HG03354 (cell line): Measurements from ENCODE around the gene APEH.

ENCODE experiments used
- ATAC-seq: cut with Tn5 transposase; IDR thresholded peaks from one replicate; pipeline ENCODE4 v1.9.1; 2021; ENCODE audit warnings: mild to moderate bottlenecking; ENCODE audit not compliant: unreplicated experiment, poor library complexity, severe bottlenecking

Gene APEH

DNA sequence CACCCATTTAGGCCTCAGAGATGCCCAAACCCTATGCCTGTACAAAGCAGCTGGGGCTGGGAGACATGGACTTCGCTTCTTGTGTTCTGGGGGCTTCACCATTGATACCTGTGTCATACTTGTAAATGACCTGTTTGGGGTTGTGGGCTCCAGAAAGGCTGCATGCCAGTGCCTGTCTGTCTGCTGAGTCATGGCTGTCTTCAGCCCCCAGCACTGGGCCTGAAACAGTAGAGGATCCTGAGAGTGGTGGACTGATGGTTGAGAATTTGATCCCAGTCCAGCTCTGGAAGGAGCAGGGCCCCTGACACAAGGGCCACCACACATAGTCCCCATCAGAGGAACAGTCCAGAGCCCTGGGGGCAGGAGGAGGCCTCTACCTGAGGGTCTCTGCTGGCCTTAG lies 24.6 kb upstream of the APEH start:
- ATAC-seq, result no peak

- ATAC-seq, result no peak
These were observed 24.0 kb upstream of the APEH start for GRCh38 chr3:49650177-49650576.

DNA sequence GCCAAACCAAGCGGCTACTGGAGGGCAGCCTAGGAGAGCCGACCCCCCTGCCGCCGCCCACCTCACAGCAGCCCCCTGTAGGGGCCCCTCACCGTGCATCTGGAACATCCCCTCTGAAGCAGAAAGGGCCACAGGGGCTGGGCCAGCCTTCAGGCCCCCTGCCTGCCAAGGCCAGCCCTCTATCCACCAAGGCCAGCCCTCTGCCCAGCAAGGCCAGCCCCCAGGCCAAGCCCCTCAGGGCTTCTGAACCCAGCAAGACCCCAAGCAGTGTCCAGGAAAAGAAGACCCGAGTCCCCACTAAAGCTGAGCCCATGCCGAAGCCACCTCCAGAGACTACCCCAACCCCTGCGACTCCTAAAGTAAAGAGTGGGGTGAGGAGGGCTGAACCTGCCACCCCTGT lies 23.5 kb upstream of the APEH start:
- ATAC-seq, result no peak

GRCh38 chr3:49652218-49652902 lies 21.8 kb upstream of the APEH start:
- ATAC-seq, result no peak

- ATAC-seq, result no peak
These were observed 21.2 kb upstream of the APEH start for GRCh38 chr3:49652903-49653415.

DNA sequence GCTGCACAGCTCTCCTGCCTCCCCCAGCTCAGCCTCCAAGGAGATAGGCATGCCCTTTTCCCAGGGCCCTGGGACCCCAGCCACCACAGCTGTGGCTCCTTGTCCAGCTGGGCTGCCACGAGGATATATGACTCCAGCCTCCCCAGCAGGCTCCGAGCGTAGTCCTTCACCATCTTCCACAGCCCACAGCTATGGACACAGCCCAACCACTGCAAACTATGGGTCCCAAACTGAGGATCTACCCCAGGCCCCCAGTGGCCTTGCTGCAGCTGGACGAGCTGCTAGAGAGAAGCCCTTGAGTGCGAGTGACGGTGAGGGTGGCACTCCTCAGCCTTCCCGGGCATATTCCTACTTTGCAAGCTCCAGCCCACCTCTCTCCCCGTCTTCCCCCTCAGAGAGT lies 20.5 kb upstream of the APEH start:
- no peak for ATAC-seq

DNA sequence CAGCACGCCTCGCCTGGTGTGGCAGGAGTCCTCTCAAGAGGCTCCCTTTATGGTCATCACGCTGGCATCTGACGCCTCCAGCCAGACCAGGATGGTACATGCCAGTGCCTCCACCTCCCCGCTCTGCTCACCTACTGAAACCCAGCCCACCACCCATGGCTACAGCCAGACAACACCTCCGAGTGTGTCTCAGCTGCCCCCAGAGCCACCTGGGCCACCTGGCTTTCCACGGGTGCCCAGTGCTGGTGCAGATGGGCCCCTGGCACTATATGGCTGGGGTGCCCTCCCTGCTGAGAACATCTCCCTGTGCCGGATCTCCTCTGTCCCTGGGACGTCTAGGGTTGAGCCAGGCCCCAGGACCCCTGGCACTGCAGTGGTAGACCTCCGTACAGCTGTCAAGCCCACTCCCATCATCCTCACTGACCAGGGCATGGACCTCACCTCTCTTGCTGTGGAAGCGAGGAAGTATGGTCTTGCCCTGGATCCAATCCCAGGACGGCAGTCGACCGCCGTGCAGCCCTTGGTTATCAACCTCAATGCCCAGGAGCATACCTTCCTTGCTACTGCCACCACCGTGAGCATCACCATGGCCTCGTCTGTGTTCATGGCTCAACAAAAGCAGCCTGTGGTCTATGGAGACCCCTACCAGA lies 19.9 kb upstream of the APEH start:
- ATAC-seq, result no peak

- no peak for ATAC-seq
These were observed 19.1 kb upstream of the APEH start for GRCh38 chr3:49654955-49655556.

GRCh38 chr3:49655731-49656285 lies 18.3 kb upstream of the APEH start:
- no peak for ATAC-seq

DNA sequence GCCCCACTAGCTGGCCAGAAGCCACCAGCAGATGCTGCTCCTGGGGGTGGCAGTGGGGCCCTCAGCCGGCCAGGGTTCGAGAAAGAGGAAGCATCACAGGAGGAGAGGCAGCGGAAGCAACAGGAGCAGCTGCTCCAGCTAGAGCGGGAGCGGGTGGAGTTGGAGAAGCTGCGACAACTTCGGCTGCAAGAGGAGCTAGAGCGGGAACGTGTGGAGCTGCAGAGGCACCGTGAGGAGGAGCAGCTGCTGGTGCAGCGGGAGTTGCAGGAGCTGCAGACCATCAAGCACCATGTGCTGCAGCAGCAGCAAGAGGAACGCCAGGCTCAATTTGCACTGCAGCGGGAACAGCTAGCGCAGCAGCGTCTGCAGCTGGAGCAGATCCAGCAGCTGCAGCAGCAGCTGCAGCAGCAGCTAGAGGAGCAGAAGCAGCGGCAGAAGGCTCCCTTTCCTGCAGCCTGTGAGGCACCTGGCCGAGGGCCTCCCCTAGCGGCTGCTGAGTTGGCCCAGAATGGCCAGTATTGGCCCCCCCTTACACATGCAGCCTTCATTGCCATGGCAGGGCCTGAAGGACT lies 17.5 kb upstream of the APEH start:
- ATAC-seq, result no peak

DNA sequence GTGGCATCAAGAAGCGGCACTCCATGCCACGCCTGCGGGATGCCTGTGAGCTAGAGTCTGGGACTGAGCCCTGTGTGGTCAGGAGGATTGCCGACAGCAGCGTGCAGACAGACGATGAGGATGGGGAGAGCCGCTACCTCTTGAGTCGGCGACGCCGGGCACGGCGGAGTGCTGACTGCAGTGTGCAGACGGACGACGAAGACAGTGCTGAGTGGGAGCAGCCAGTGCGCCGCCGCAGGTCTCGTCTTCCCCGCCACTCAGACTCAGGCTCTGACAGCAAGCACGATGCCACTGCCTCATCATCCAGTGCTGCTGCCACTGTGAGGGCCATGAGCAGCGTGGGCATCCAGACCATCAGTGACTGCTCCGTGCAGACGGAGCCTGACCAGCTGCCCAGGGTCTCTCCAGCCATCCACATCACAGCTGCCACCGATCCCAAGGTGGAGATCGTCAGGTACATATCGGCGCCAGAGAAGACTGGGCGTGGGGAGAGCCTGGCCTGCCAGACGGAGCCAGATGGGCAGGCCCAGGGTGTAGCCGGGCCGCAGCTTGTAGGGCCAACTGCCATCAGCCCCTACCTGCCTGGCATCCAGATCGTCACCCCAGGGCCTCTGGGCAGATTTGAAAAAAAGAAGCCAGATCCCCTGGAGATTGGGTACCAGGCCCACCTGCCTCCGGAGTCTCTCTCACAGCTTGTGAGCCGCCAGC lies 16.8 kb upstream of the APEH start:
- no peak for ATAC-seq

DNA sequence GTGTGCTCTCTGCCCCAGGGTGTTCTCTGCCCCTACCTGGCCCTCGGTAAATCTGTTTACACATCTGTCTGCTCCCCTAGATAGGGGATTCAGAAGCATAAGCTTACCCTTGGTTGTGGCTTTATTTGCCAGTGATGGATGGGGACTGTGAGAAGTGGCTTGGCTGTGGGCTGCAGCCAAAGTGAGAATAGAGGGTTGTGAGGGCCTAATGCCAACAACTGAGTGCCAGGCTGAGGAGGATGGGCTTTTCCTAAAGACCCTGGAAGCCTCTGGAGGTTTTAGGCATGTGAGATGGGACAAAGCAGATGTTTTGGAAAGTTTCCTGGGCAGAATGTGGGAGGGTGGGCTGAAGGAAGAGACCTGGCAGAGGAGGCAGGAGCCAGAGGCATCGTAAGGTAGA lies 15.4 kb upstream of the APEH start:
- no peak for ATAC-seq

- ATAC-seq, result no peak
These were observed 14.4 kb upstream of the APEH start for GRCh38 chr3:49659756-49660155.

- no peak for ATAC-seq
These were observed 12.9 kb upstream of the APEH start for GRCh38 chr3:49661281-49661680.

GRCh38 chr3:49662021-49662420 lies 12.1 kb upstream of the APEH start:
- no peak for ATAC-seq

GRCh38 chr3:49662720-49663413 lies 11.3 kb upstream of the APEH start:
- no peak for ATAC-seq

DNA sequence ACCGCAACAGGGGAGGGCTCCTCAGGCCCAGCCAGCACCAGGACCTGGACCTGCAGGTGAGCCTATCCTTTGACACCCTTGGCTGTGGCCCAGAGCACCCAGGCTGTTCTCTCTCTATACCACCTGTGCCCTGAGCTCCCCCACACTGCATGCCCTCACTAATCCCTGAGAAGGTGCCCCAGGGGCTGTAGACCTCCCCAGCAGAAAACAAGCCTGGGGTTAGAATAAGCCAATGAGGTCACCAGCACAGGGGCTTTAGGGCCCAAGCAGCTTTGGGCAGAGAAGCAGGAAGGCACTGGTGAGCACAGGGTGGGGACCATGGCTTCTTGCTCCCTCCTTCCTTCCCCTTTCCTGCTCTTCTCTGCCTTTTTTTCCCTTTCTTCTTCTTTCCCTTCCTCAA lies 10.3 kb upstream of the APEH start:
- no peak for ATAC-seq

DNA sequence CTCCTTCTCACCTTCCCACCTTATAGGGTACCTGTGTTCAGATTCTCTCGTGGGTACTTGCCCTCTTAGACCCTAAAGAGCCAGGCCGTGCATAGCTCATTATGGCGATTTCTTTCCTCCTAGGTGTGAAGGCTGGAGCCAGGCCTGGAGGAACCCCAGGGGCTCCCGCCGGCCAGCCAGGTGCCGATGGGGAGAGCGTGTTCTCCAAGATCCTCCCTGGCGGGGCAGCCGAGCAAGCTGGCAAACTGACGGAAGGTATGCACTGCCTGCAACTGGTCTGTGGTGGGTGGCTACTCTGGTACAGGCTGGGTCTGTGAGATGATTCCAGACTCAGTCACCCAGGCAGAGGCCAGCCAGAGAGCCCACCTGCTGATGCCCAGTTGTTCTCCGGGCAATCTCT lies 9.9 kb upstream of the APEH start:
- ATAC-seq, result no peak

DNA sequence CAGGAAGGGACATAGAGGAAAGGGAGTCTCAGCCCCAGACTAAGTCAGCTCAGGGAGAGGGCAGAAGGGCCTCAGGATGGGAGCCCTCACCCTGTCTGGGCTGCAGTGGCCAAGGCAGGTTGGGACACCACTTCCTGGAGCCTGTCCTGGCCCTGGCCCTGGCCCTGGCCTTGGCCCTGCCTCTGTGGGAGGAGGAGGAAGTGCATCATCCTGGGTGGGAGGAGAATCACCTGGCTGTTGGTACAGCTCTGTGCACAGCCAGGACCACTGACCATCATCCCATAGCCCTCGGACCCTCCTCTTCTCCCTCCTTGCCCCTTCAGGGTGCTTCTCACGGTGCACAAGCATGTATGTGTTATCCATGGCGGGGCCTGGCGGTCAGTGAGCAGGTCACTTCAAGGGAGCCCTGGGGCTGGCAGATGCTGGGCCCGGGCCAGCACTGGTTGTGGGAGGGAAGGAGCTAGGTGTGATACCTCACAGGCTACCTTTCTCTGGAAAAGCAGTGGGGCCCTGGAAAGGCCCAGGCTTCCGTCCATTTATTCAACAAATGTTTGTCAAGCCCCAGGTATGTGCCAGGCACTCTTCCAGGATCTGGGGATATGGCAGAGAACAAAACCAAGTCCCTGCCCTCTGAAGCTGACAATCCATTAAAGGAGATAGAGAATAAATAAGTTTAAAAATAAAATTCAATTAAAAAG lies 8.2 kb upstream of the APEH start:
- ATAC-seq, result no peak
